ENCODE measurements around the gene B3GNT4.
A peak's percentile ranks its signal among the peaks of the same experiment; 100 is the strongest.

B3GNT4 gene

DNA sequence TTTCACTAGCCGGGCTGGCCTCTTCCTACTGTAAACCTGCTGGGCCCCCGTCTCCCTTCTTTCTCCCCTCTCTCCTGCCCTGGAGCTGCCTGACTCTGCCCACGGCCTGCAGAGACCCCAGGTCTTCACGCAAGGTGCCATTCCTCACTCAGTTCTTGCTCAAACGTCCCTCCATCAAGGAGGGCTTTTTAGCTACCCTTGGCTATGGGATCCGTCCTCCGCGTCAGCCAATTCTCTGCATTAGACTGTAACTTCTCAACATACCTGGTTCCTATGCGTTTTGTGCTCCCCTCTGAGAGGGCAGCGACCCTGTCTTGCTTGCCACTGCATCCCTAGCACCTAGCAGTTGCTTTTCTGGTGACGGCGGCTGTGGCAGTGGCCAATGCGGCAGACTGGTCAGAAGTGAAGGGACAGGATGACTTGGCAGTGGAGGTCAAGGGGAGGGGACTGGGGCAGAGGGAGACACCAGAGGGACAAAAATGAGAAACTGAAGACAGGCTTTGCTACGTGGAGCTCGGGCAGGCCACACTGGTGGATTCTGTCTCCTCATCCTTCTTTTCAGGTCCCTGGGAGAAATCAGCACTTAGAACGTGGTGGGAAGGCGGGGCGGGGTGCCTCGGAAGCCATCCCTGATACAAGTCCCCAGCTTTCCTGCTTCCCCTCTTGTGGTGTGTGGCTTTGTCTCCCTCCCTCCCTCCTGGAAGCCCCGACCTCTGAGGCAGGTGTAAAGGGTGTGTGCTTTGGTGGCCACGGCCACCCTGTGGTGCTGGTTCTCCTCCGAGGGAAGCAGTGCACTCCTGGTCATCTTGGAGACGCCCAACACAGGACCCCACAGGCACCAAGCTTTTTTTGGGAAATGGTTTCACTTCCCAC, 1.8 kb downstream of the B3GNT4 start:
- Histone ChIP-seq H2BK12ac (ENCODE audit: low read length) (no peak overlapping the region), H3K36me3 (replicated peaks in 1 of 2; ENCODE audit: control insufficient read depth in 2 of 2, insufficient read depth in 2 of 2, low read length in 2 of 2) (peaks cover 25 to 40% of the 10 kb centered on the region in 2 donors), H3K4me1 (ENCODE audit: control insufficient read depth in 2 of 2, insufficient read depth in 1 of 2, low read depth in 1 of 2, low read length in 2 of 2) (peaks cover 0 to 5% of the 10 kb centered on the region in 2 donors), H3K27ac (replicated peaks; ENCODE audit: low read length) (no peak overlapping the region), H2BK5ac (ENCODE audit: low read length) (no peak overlapping the region), H3K9me3 (replicated peaks in 1 of 2; ENCODE audit: control insufficient read depth in 2 of 2, insufficient read depth in 1 of 2, low read depth in 1 of 2, low read length in 2 of 2) (no peaks in the 10 kb centered on the region), H3K27me3 (ENCODE audit: control insufficient read depth in 3 of 3, insufficient read depth in 3 of 3, low read depth in 1 of 3, low read length in 3 of 3) (peaks cover 5 to 50% (median 32%) of the 10 kb centered on the region in 3 experiments), H3K79me1 (ENCODE audit: low read depth, low read length) (no peaks in the 10 kb centered on the region), H3K4me3 (ENCODE audit: low read length in 2 of 2) (peak overlapping the region in 1 of 2 donors; percentile 10), H3K18ac (ENCODE audit: low read length) (peak overlapping the region; percentile 60), H2AK5ac (ENCODE audit: low read depth, low read length) (peak overlapping the region; percentile 41), H3K23ac (ENCODE audit: low read depth, low read length, poor library complexity) (no peak overlapping the region), H2BK15ac (ENCODE audit: low read length) (no peak overlapping the region), H4K8ac (ENCODE audit: low read depth, low read length) (no peak overlapping the region), H2AFZ (ENCODE audit: low read length) (no peak overlapping the region), H3K14ac (ENCODE audit: low read length) (no peak overlapping the region), H4K91ac (ENCODE audit: low read depth, low read length, poor library complexity) (no peak overlapping the region), H3K4me2 (ENCODE audit: insufficient read depth, low read length, poor library complexity, severe bottlenecking) (no peak overlapping the region), H3K9ac (ENCODE audit: low read depth, low read length, poor library complexity) (no peak overlapping the region), H2BK120ac (ENCODE audit: low read depth, low read length) (no peak overlapping the region), H3K4ac (ENCODE audit: low read length) (no peak overlapping the region)
- no CpG with 5 or more reads among the region's 23 CpGs for WGBS, 2 donors (ENCODE audit: extremely low coverage in 2 of 2, insufficient read length in 2 of 2, insufficient replicate concordance in 1 of 2)
- no peak for DNase-seq (ENCODE audit: low spot score)

DNA sequence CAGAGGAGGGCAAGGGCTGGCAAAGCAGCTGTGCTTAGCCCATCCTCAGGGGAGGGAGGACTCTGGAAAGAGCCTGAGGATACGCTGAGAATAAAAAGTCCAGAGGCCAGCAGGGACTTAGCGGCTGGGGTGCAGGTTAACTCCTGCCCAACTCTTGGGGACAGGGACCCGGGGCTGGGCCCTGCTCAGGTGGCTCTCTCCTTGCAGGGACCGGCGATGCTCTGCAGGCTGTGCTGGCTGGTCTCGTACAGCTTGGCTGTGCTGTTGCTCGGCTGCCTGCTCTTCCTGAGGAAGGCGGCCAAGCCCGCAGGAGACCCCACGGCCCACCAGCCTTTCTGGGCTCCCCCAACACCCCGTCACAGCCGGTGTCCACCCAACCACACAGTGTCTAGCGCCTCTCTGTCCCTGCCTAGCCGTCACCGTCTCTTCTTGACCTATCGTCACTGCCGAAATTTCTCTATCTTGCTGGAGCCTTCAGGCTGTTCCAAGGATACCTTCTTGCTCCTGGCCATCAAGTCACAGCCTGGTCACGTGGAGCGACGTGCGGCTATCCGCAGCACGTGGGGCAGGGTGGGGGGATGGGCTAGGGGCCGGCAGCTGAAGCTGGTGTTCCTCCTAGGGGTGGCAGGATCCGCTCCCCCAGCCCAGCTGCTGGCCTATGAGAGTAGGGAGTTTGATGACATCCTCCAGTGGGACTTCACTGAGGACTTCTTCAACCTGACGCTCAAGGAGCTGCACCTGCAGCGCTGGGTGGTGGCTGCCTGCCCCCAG, 2.8 kb downstream of the B3GNT4 start:
- Histone ChIP-seq H2BK15ac (ENCODE audit: low read length) (peak overlapping the region; percentile 24), H4K91ac (ENCODE audit: low read depth, low read length, poor library complexity) (no peak overlapping the region), H3K23ac (ENCODE audit: low read depth, low read length, poor library complexity) (peak overlapping the region; percentile 91), H3K4me3 (ENCODE audit: low read length in 2 of 2) (no peak overlapping the region), H3K9ac (ENCODE audit: low read depth, low read length, poor library complexity) (peak overlapping the region; percentile 60), H4K8ac (ENCODE audit: low read depth, low read length) (no peak overlapping the region), H2BK12ac (ENCODE audit: low read length) (no peak overlapping the region), H2BK120ac (ENCODE audit: low read depth, low read length) (no peak overlapping the region), H3K36me3 (replicated peaks in 1 of 2; ENCODE audit: control insufficient read depth in 2 of 2, insufficient read depth in 2 of 2, low read length in 2 of 2) (peaks cover 29 to 48% of the 10 kb centered on the region in 2 donors), H3K4me1 (ENCODE audit: control insufficient read depth in 2 of 2, insufficient read depth in 1 of 2, low read depth in 1 of 2, low read length in 2 of 2) (peaks cover 0 to 5% of the 10 kb centered on the region in 2 donors), H2BK5ac (ENCODE audit: low read length) (peak overlapping the region; percentile 39), H2AFZ (ENCODE audit: low read length) (no peak overlapping the region), H3K4me2 (ENCODE audit: insufficient read depth, low read length, poor library complexity, severe bottlenecking) (no peak overlapping the region), H3K79me1 (ENCODE audit: low read depth, low read length) (no peaks in the 10 kb centered on the region), H3K9me3 (replicated peaks in 1 of 2; ENCODE audit: control insufficient read depth in 2 of 2, insufficient read depth in 1 of 2, low read depth in 1 of 2, low read length in 2 of 2) (no peaks in the 10 kb centered on the region), H3K18ac (ENCODE audit: low read length) (peak overlapping the region; percentile 64), H3K27ac (replicated peaks; ENCODE audit: low read length) (no peak overlapping the region), H2AK5ac (ENCODE audit: low read depth, low read length) (peak overlapping the region; percentile 70), H3K27me3 (ENCODE audit: control insufficient read depth in 3 of 3, insufficient read depth in 3 of 3, low read depth in 1 of 3, low read length in 3 of 3) (peaks cover 5 to 40% (median 32%) of the 10 kb centered on the region in 3 experiments), H3K4ac (ENCODE audit: low read length) (no peak overlapping the region), H3K14ac (ENCODE audit: low read length) (no peak overlapping the region)
- DNase-seq (ENCODE audit: low spot score), result no peak
- no CpG with 5 or more reads among the region's 27 CpGs for WGBS, 2 donors (ENCODE audit: extremely low coverage in 2 of 2, insufficient read length in 2 of 2, insufficient replicate concordance in 1 of 2)

DNA sequence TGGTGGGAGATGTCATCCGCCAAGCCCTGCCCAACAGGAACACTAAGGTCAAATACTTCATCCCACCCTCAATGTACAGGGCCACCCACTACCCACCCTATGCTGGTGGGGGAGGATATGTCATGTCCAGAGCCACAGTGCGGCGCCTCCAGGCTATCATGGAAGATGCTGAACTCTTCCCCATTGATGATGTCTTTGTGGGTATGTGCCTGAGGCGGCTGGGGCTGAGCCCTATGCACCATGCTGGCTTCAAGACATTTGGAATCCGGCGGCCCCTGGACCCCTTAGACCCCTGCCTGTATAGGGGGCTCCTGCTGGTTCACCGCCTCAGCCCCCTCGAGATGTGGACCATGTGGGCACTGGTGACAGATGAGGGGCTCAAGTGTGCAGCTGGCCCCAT, 3.5 kb downstream of the B3GNT4 start:
- Histone ChIP-seq H3K23ac (ENCODE audit: low read depth, low read length, poor library complexity) (peak overlapping the region; percentile 91), H2BK12ac (ENCODE audit: low read length) (no peak overlapping the region), H4K91ac (ENCODE audit: low read depth, low read length, poor library complexity) (no peak overlapping the region), H3K9me3 (replicated peaks in 1 of 2; ENCODE audit: control insufficient read depth in 2 of 2, insufficient read depth in 1 of 2, low read depth in 1 of 2, low read length in 2 of 2) (no peaks in the 10 kb centered on the region), H3K27ac (replicated peaks; ENCODE audit: low read length) (no peak overlapping the region), H2BK15ac (ENCODE audit: low read length) (no peak overlapping the region), H2BK5ac (ENCODE audit: low read length) (no peak overlapping the region), H2AK5ac (ENCODE audit: low read depth, low read length) (no peak overlapping the region), H3K4ac (ENCODE audit: low read length) (no peak overlapping the region), H3K79me1 (ENCODE audit: low read depth, low read length) (no peaks in the 10 kb centered on the region), H3K4me3 (ENCODE audit: low read length in 2 of 2) (no peak overlapping the region), H3K18ac (ENCODE audit: low read length) (no peak overlapping the region), H3K4me1 (ENCODE audit: control insufficient read depth in 2 of 2, insufficient read depth in 1 of 2, low read depth in 1 of 2, low read length in 2 of 2) (peaks cover 0 to 5% of the 10 kb centered on the region in 2 donors), H2BK120ac (ENCODE audit: low read depth, low read length) (no peak overlapping the region), H3K36me3 (replicated peaks in 1 of 2; ENCODE audit: control insufficient read depth in 2 of 2, insufficient read depth in 2 of 2, low read length in 2 of 2) (peaks cover 29 to 55% of the 10 kb centered on the region in 2 donors), H4K8ac (ENCODE audit: low read depth, low read length) (no peak overlapping the region), H3K27me3 (ENCODE audit: control insufficient read depth in 3 of 3, insufficient read depth in 3 of 3, low read depth in 1 of 3, low read length in 3 of 3) (peaks cover 5 to 34% (median 32%) of the 10 kb centered on the region in 3 experiments), H3K9ac (ENCODE audit: low read depth, low read length, poor library complexity) (peak overlapping the region; percentile 44), H3K4me2 (ENCODE audit: insufficient read depth, low read length, poor library complexity, severe bottlenecking) (no peak overlapping the region), H3K14ac (ENCODE audit: low read length) (no peak overlapping the region), H2AFZ (ENCODE audit: low read length) (no peak overlapping the region)
- DNase-seq (ENCODE audit: low spot score), result no peak
- no CpG with 5 or more reads among the region's 8 CpGs for WGBS, 2 donors (ENCODE audit: extremely low coverage in 2 of 2, insufficient read length in 2 of 2, insufficient replicate concordance in 1 of 2)

DNA sequence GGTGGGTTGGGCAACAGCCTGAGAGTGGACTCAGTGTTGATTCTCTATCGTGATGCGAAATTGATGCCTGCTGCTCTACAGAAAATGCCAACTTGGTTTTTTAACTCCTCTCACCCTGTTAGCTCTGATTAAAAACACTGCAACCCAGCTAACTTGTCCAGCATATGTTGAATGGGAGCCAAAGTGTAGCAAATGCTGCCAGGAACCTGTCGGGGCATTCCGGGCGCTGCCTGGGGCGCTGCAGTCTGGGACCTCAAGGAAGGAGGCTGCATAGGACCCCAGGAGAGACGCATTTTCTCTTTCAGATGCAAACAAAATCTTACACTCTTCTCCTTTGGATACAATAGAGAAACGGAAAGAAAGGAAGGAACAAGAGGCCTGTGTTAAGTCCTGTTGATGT, 3.9 kb downstream of the B3GNT4 start:
- Histone ChIP-seq H2BK120ac (ENCODE audit: low read depth, low read length) (no peak overlapping the region), H3K9ac (ENCODE audit: low read depth, low read length, poor library complexity) (no peak overlapping the region), H2AFZ (ENCODE audit: low read length) (no peak overlapping the region), H3K27me3 (ENCODE audit: control insufficient read depth in 3 of 3, insufficient read depth in 3 of 3, low read depth in 1 of 3, low read length in 3 of 3) (peaks cover 5 to 32% (median 30%) of the 10 kb centered on the region in 3 experiments), H3K18ac (ENCODE audit: low read length) (no peak overlapping the region), H2BK5ac (ENCODE audit: low read length) (no peak overlapping the region), H3K36me3 (replicated peaks in 1 of 2; ENCODE audit: control insufficient read depth in 2 of 2, insufficient read depth in 2 of 2, low read length in 2 of 2) (peaks cover 29 to 59% of the 10 kb centered on the region in 2 donors), H4K91ac (ENCODE audit: low read depth, low read length, poor library complexity) (no peak overlapping the region), H4K8ac (ENCODE audit: low read depth, low read length) (no peak overlapping the region), H3K23ac (ENCODE audit: low read depth, low read length, poor library complexity) (no peak overlapping the region), H3K4me2 (ENCODE audit: insufficient read depth, low read length, poor library complexity, severe bottlenecking) (no peak overlapping the region), H3K79me1 (ENCODE audit: low read depth, low read length) (no peaks in the 10 kb centered on the region), H3K9me3 (replicated peaks in 1 of 2; ENCODE audit: control insufficient read depth in 2 of 2, insufficient read depth in 1 of 2, low read depth in 1 of 2, low read length in 2 of 2) (no peaks in the 10 kb centered on the region), H3K27ac (replicated peaks; ENCODE audit: low read length) (no peak overlapping the region), H3K4me1 (ENCODE audit: control insufficient read depth in 2 of 2, insufficient read depth in 1 of 2, low read depth in 1 of 2, low read length in 2 of 2) (peaks cover 0 to 5% of the 10 kb centered on the region in 2 donors), H2BK15ac (ENCODE audit: low read length) (no peak overlapping the region), H3K14ac (ENCODE audit: low read length) (no peak overlapping the region), H2BK12ac (ENCODE audit: low read length) (no peak overlapping the region), H3K4me3 (ENCODE audit: low read length in 2 of 2) (no peak overlapping the region), H2AK5ac (ENCODE audit: low read depth, low read length) (no peak overlapping the region), H3K4ac (ENCODE audit: low read length) (no peak overlapping the region)
- WGBS, 2 donors (ENCODE audit: extremely low coverage in 2 of 2, insufficient read length in 2 of 2, insufficient replicate concordance in 1 of 2), result no CpG with 5 or more reads among the region's 8 CpGs
- DNase-seq (ENCODE audit: low spot score), result no peak

Measured in neuronal stem cell (in vitro differentiated cells).